Measurements from ENCODE around the gene AGMO. TPM values are rescaled to one million over a fixed set of nuclear protein-coding genes. Genes with fewer than 3 reads are reported as not detected.

The AGMO gene
- total RNA-seq, 2 experiments from 2014 or later, result not detected

Other genes starting within 250 kb of the AGMO start
- gene MEOX2, start 124.7 kb upstream of the AGMO start, total RNA-seq, result not detected

All from activated CD4-positive, alpha-beta memory T cell treated with anti-CD3 and anti-CD28 coated beads for 36 hours (primary cell).